Vagina (tissue), 2 donors: ENCODE data around the gene TMEM139. TPM values are rescaled to one million over a fixed set of nuclear protein-coding genes. Genes with fewer than 3 reads are reported as not detected.

Experiments
- DNase-seq, 2 donors: peaks; one replicate each; pipeline ENCODE4 v3.0.0-alpha.2; 2017; ENCODE audit errors: extremely low spot score in 2 of 2
- H3K27ac ChIP-seq: fragments of 200-600 bp; sonication (generic); one replicate; pipeline ENCODE4 v1.5.1; 2019
- H3K27me3 ChIP-seq: fragments of 200-600 bp; sonication (generic); one replicate; pipeline ENCODE4 v1.5.1; 2019
- H3K36me3 ChIP-seq, 2 donors: fragments of 200-600 bp; sonication (generic); one replicate each; pipeline ENCODE4 v1.5.1; 2017 to 2019
- H3K4me1 ChIP-seq: fragments of 200-600 bp; sonication (generic); one replicate; pipeline ENCODE4 v1.5.1; 2019
- H3K4me3 ChIP-seq, 2 donors: fragments of 200-600 bp; sonication (generic); 1 replicate in 1 of 2; 2 replicates in 1 of 2; pipeline ENCODE4 v1.5.1; 2016 to 2019
- H3K9me3 ChIP-seq: fragments of 200-600 bp; sonication (generic); one replicate; pipeline ENCODE4 v1.5.1; 2019
- CTCF ChIP-seq, 3 experiments: fragments of 450-650 bp in 2 of 3; fragments of 200-600 bp in 1 of 3; sonication (generic) in 1 of 3; IDR thresholded peaks; one replicate each; pipeline ENCODE4 v1.5.1; 2017 to 2019; ENCODE audit warnings: antibody characterized with exemption in 3 of 3, mild to moderate bottlenecking in 2 of 3, moderate library complexity in 2 of 3
- POLR2A ChIP-seq, 2 donors: fragments of 450-650 bp; IDR thresholded peaks; one replicate each; pipeline ENCODE4 v1.6.1; 2017; ENCODE audit warnings: antibody characterized with exemption in 2 of 2, mild to moderate bottlenecking in 2 of 2, moderate library complexity in 2 of 2
- POLR2AphosphoS5 ChIP-seq, 2 donors: sonication (generic); formaldehyde crosslinking; IDR thresholded peaks; one replicate each; pipeline ENCODE4 v1.9.0; 2017; ENCODE audit warnings: antibody characterized with exemption in 2 of 2, mild to moderate bottlenecking in 2 of 2, low read depth in 1 of 2; ENCODE audit not compliant: insufficient read depth in 1 of 2
- intact Hi-C: fragments of 100-400 bp; cut with DNase I; formaldehyde crosslinking; loops from one replicate; pipeline ENCODE4 v1.15.1; 2023
- total RNA-seq: library from RNA; depleted of rRNA; stranded (reverse); fragments of >200 nt; gene quantifications from one replicate; pipeline ENCODE4 v1.2.3, GENCODE V29; 2016

Gene TMEM139
- total RNA-seq, 1 donor from 2014 or later: not detected

- TF ChIP-seq CTCF (IDR thresholded peaks at IDR 0.05) (peak in 1 of 3 experiments; percentile 19), POLR2AphosphoS5 (IDR thresholded peaks at IDR 0.05; ENCODE audit: insufficient read depth in 1 of 2, low read depth in 1 of 2) (no peak)
- intact Hi-C loops: no loop called here
- Histone ChIP-seq H3K4me3 (no peak overlapping the region), H3K9me3 (no peaks in the 10 kb centered on the region), H3K4me1 (peaks cover 7% of the 10 kb centered on the region), H3K27me3 (no peaks in the 10 kb centered on the region), H3K27ac (no peak overlapping the region), H3K36me3 (no peaks in the 10 kb centered on the region)
- no peak for DNase-seq
Measured at GRCh38 chr7:143279186-143280098, 5.3 kb upstream of the TMEM139 start.

GRCh38 chr7:143280160-143280559, 4.6 kb upstream of the TMEM139 start:
- Histone ChIP-seq H3K27me3 (no peaks in the 10 kb centered on the region), H3K4me3 (no peak overlapping the region), H3K4me1 (peaks cover 7% of the 10 kb centered on the region), H3K36me3 (no peaks in the 10 kb centered on the region), H3K27ac (no peak overlapping the region), H3K9me3 (no peaks in the 10 kb centered on the region)
- intact Hi-C loops: no loop called here
- DNase-seq: no peak
- TF ChIP-seq POLR2A (IDR thresholded peaks at IDR 0.05) (no peak), CTCF (IDR thresholded peaks at IDR 0.05) (no peak), POLR2AphosphoS5 (IDR thresholded peaks at IDR 0.05; ENCODE audit: insufficient read depth in 1 of 2, low read depth in 1 of 2) (no peak)

GRCh38 chr7:143280566-143280965, 4.2 kb upstream of the TMEM139 start:
- intact Hi-C loops: no loop called here
- Histone ChIP-seq H3K36me3 (no peaks in the 10 kb centered on the region), H3K27ac (no peak overlapping the region)

GRCh38 chr7:143281529-143281928, 3.2 kb upstream of the TMEM139 start:
- intact Hi-C loops: no loop called here
- Histone ChIP-seq H3K4me3 (no peak overlapping the region), H3K9me3 (no peaks in the 10 kb centered on the region), H3K4me1 (peaks cover 7% of the 10 kb centered on the region), H3K27me3 (no peaks in the 10 kb centered on the region), H3K36me3 (no peaks in the 10 kb centered on the region), H3K27ac (no peak overlapping the region)
- no peak for TF ChIP-seq POLR2A (IDR thresholded peaks at IDR 0.05)
- TF ChIP-seq POLR2AphosphoS5 (IDR thresholded peaks at IDR 0.05; ENCODE audit: insufficient read depth in 1 of 2, low read depth in 1 of 2): no peak
- TF ChIP-seq CTCF (IDR thresholded peaks at IDR 0.05): no peak
- no peak for DNase-seq

More at GRCh38 chr7:143280566-143280965, 4.2 kb upstream of the TMEM139 start:
- H3K9me3 ChIP-seq: no peaks in the 10 kb centered on the region
- peaks cover 7% of the 10 kb centered on the region for H3K4me1 ChIP-seq
- no peak for DNase-seq
- H3K27me3 ChIP-seq: no peaks in the 10 kb centered on the region
- no peak for TF ChIP-seq POLR2A (IDR thresholded peaks at IDR 0.05)
- no peak for TF ChIP-seq POLR2AphosphoS5 (IDR thresholded peaks at IDR 0.05; ENCODE audit: insufficient read depth in 1 of 2, low read depth in 1 of 2)
- TF ChIP-seq CTCF (IDR thresholded peaks at IDR 0.05): no peak
- H3K4me3 ChIP-seq: no peak overlapping the region

GRCh38 chr7:143282124-143282523, 2.6 kb upstream of the TMEM139 start:
- no peak for TF ChIP-seq CTCF (IDR thresholded peaks at IDR 0.05)
- no peak for TF ChIP-seq POLR2AphosphoS5 (IDR thresholded peaks at IDR 0.05; ENCODE audit: insufficient read depth in 1 of 2, low read depth in 1 of 2)
- no peak for TF ChIP-seq POLR2A (IDR thresholded peaks at IDR 0.05)
- intact Hi-C loops: no loop called here
- H3K4me3 ChIP-seq: no peak overlapping the region
- H3K27ac ChIP-seq: no peak overlapping the region
- H3K9me3 ChIP-seq: no peaks in the 10 kb centered on the region
- H3K36me3 ChIP-seq: no peaks in the 10 kb centered on the region
- H3K4me1 ChIP-seq: peaks cover 7% of the 10 kb centered on the region
- no peak for DNase-seq
- no peaks in the 10 kb centered on the region for H3K27me3 ChIP-seq
